Stimulated activated naive CD8-positive, alpha-beta T cell treated with anti-CD3 and anti-CD28 coated beads, Interleukin-15, Interleukin-2, amounts not matched to agents 100 U/mL and 50 U/mL, for 24 hours (primary cell): ENCODE results near the gene DLX1.
"Not testable (repeated sequence)": the region's sequence is repeated elsewhere in the genome, so short reads cannot be mapped to it uniquely, and the experiment has no call there.

Source experiments
- ATAC-seq: fragments of 150-1000 bp; cut with Tn5 transposase; one replicate; pipeline ENCODE4 v1.10.0; 2021
- DNase-seq: peaks from one replicate; pipeline ENCODE4 v3.0.0; 2021

The DLX1 gene

DNA sequence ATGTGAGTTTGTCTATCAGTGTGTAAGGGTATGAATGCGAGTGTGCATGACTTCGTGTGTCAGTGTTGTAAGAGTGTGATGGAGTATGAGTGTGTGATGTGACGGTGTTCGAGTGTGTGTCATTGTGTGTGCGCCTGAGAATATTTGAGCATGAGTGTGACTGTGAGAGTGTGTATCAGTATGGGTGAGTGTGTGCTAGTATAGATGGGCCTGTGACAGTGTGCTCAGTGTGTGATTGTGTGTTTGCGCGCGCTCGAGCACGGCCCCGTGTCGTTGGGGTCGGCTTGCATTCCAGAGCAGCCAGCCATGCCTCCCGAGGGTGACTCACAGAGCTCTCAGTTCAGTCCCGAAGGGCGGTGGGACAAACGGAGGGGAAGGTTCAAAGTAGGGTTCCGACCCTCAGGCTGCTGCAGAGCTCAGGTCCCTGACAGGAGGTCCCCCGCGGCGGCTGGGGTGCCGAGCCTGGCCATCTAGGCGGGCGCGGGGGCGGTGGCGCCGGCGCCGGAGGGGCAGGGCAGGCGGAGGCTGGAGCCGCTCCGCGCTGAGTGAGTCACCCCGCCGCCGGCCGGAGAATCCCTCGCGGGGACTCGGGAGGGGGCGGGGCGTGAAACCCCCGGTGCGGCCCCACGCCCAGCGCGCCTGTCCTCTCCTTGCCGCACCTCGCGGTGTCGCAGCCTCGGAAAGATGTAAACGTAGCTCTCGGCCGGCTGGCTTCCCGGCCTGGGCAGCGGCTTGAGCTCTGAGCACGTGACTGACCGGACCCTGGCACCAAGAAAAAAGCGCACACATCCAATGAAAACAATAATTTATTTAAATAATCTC, 13.6 kb downstream of the DLX1 start:
- DNase-seq (peak; percentile 67), ATAC-seq (peak; percentile 14)

- DNase-seq (no peak), ATAC-seq (no peak)
Measured at GRCh38 chr2:172099472-172100079, 14.3 kb downstream of the DLX1 start.

DNA sequence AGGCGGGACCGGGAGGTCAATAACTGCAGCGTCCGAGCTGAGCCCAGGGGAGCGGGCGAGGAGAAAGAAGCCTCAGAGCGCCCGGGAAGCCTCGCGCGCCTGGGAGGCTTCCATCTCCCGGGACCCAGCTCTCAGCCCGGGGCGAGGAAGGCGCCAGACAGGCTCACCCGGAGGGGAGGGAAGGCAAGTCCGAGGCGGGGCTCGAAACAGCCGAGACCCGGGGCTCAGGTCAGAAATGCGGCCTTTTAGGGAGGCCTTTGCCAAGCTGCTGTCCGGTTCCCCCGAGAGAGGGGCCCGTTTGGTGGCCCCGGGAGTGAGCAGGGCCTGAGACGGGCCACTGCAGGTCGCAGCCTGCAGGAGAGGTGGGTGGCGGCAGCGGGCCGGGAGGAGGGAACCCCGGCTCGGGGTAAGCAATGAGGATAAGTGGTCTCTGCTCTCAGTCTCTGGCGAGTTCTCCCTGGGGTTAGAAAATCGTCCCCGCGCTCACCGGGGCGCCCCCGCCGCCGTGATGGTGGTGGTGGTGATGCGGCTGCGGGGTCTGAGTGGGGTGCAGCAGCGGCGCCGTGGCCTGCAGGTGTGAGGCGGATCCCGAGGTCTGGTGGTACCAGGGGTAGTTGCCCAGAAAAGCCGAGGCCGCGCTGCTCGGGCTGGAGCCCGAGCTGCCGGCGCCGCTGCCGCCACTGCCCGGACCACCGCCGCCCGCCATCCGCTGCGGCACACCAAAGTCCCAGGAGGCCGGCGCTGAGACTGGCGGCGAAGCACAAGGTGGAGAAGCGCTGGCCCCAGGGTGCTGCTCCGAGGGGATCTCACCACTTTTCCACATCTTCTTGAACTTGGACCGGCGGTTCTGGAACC, 15.0 kb downstream of the DLX1 start:
- ATAC-seq = no peak
- DNase-seq = no peak

DNA sequence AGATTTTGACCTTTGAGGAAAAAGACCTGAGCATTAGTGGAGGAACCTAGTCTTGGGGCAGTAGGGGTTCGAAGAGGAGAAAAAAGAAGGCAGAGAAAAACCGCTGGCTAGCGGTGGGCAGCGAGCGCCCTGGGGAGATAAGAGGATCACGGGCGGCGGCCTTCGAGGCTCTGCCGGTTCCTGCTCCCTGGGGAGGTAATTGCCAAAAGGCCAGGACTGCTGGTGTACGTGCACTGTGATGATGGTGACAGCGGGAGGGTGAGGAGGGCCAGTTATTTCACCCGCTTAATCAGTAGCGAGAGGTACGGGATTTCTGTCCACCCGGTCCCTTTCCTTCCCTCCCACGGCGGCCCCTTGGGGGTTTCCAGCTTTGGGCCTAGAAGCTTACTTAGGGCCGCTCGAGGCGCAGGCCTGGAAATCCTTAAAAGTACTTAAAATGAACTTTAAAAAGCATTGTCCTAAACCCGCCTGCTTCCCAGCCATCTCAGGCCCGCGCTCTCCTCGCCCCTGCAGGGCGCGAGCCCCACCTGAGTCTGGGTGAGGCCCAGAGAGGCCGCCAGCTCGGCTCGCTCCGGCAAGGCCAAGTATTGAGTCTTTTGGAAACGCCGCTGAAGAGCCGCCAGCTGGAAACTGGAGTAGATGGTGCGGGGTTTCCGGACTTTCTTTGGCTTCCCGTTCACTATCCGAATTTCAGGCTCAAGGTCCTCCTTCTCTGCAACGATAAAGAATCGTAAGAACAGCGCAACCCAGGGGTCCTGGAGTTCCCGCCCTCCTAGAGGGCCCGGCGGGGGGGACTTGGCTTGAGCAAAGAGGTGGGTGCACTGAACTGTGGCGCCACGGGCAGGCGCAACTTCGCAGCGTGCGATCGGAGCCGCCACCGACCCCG, 15.9 kb downstream of the DLX1 start:
- no peak for ATAC-seq
- no peak for DNase-seq

- DNase-seq (no peak), ATAC-seq (peak; percentile 5)
Measured at GRCh38 chr2:172101821-172102390, 16.6 kb downstream of the DLX1 start.

- peak; percentile 80 for DNase-seq
- peak; percentile 48 for ATAC-seq
Measured at GRCh38 chr2:172102391-172103359, 17.4 kb downstream of the DLX1 start, which contains the start of gene DLX2. Gene DLX2 (minus strand): TSS chr2:172102900. CDS start chr2:172102538, 362 bp downstream.

DNA sequence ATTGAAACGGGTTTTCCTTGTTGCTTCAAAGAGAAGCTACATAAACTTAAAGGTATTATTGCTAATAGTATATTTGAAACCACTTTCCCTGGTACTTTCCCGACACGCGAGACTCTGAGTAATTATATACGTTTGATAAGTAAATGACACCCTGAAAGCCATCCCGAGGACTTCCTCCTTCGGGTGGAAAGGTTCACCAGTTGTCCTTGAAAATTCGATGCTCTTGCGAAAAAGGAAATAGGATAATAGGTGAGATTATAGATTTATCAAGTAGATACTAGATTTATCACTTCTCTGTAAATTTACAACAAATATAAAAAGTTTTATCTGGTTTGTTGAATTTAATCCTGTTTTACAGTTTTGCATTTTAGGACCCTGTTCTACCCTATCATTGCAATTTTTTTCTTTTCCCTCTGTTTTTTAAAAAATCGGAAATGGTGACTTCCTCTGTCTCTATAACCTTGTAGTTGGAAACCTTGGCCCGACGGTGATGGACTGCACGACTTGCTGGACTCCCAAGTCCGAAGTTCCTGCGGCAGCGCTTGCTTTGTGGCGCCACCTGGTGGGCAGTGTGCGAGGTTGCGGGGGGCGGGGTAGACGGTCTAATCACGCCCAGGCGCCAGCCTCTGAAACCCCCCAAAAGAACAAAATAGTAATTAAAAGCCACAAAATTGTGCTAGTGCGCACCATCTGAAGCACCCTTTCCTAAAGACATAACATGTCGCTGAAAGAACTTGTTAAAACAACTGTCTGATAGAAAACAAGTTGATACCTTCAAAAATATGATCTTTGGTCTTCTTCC, 18.4 kb downstream of the DLX1 start:
- no peak for ATAC-seq
- peak; percentile 87 for DNase-seq

DNA sequence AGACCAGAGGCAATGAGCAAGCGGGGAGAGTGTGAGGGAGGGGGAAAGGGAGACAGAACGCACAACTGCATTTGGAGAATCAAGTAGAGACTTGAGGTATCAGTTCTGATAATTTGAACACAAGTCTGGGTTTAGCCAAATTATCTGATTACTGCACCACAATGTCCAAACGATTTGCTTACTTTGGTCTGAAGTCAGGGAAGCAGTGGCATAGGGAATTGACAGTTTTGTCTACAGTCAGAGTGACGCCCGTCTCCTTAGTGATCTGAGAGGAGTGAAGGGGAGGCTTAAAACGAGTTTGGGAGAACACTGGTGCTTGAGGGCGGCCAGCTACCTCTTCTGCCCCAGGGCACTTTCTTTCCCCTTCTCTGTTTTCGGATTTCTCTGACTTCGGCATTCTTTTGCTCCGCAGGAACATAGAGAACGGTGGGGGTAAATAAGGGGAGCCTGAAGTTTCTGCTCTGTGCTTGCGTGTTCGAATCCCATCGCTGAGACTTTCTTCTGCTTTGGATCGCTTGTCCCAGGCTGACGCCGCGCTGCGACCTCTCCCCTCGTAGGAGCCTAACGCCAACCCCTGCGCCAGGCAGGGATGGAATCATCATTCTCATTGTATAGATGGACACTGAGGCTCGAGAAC, 20.3 kb downstream of the DLX1 start:
- DNase-seq = no peak
- no peak for ATAC-seq

- ATAC-seq (peak; percentile 34), DNase-seq (peak; percentile 55)
Measured at GRCh38 chr2:172106108-172106961, 21.0 kb downstream of the DLX1 start.

- no peak for ATAC-seq
- peak; percentile 7 for DNase-seq
Measured at GRCh38 chr2:172107690-172108586, 22.6 kb downstream of the DLX1 start.

- ATAC-seq (no peak), DNase-seq (no peak)
Measured at GRCh38 chr2:172108587-172108930, 23.3 kb downstream of the DLX1 start.

DNA sequence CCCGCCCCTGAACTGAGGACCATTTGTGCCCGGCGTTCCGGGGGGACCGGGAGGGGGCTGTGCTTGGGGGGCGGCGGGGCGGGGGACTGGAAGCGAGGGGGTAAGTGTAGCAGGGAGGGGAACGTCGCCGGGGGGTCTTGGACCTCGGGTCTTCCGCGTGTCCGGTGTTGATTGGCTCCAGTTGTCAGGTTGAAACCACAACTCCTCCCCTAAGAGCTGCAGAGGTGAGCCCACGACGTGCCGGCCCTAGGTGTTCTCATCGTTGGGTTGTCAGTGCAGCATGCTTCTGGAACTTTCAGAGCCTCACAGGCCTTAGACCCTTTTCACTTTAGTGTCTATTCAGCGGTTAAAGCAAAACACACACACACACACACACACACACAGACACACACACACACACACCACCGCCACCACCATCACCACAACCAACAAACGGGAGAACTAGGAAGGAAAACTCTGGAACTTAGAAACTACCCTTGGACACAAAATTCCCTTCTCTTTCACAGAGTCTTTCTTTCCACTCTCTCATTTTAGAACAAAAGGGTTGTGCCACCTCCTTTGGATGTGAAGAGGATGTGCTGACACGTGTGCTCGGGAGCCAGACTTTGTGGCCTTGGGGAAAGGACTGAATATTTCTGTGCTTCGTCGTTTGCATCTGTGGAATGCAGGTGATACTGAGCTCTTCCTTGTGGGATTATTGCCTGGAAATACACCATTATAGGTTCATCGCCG, 24.1 kb downstream of the DLX1 start:
- ATAC-seq = no peak
- no peak for DNase-seq

DNA sequence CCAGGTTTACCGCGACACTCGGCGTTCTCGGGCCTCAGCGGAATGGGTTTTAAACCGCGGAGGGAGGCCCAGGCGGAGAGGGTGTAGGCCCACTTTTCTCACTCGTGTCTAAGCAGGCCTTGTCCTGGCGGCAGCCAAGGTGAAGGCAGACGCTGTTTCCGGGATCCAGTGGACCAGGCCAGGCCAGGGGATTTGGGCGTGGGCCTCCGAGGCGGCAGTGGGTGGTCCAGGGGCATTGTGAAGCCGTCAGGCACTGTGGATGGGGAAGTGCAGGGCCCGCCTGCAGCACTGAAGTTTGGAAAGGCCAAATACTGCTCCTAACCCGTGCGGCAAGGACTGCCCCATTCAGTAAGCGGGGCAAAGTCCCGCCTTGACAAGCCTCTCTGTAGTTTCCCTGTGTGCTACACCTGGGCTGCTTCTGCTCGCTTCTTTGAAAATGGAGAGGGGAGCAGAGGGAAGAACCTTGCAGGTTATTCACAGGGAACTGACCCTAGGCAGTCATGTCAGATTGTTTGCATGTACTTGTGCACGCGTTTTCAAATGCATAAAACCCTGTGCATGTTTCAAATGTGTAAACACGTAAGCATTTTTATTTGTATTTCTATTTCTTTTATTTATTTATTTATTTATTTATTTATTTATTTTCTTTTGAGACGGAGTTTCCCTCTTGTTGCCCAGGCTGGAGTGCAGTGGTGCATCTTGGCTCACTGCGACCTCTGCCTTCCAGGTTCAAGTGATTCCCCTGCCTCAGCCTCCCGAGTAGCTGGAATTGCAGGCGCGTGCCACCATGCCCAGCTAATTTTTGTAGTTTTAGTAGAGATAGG, 24.9 kb downstream of the DLX1 start:
- DNase-seq (no peak), ATAC-seq (no peak)

DNA sequence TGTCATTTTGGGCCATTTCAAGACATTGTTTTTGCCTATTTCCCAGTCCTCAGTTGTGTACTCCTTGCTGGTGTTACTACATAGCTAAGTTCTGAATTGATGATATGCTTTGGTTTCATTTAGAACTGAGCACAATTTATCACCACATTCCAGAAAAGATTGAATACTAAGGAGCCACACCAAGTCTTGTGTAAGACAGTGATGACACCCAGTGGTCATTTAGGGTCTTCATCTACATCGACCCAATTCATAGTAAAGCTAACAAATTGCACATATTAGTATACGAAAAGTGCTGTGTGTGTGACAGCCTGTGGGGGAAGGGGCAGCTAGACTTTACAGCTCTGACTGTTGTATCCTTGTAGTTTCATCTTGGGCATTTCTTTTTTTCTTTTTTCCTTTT, 28.3 kb downstream of the DLX1 start:
- no peak for DNase-seq
- ATAC-seq = no peak

DNA sequence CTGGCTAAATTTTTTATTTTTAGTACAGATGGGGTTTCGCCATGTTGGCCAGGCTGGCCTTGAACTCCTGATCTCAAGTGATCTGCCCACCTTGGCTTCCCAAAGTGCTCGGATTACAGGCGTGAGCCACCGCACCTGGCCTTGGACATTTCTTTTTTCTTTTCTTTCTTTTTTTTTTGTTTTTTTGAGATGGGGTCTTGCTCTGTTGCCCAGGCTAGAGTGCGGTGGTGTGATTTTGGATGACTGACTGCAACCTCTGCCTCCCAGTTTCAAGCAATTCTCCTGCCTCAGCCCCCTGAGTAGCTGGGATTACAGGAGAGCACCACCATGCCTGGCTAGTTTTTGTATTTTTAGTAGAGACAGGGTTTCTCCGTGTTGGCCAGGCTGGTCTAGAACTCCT, 28.9 kb downstream of the DLX1 start:
- not testable (repeated sequence) for ATAC-seq, DNase-seq
